Measurements from ENCODE around the gene MAN2B1. TPM values are rescaled to one million over a fixed set of nuclear protein-coding genes. Genes with fewer than 3 reads are reported as not detected.

Gene MAN2B1
- total RNA-seq, 1 donor from 2014 or later = 90.6 TPM

DNA sequence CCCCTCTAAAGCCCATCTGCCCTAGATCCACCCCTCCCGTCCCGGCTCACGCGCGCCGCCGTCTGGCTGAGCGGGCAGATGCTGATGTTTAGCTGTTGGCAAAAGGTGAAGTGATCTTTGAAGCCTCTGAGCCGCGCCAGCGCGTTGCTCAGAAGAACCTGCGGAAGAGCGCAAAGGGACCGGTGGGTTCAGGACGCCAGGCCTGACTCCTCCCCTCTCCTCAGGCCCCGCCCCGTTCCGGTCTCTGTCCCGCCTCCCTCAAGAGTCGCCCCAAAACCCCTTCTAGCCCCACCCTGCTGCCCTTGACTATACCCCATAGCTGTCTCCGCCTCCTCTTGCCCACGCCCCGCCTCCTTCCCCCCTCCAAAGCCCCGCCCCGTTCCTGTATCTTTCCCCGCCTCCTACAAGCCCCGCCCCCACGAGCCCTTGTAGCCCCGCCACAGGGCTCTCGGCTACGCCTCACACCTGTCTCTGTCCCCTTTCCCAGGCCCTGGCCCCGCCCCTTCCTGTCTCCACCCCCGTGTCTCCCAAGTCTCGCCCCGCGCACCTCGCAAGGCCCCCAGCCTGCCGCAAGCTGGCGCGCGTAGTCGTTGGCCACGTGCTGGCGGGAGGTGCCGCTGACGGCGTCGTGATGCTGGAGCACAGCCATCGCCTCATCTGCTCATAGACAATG lies 9.5 kb downstream of the MAN2B1 start:
- H3K27me3 Mint-ChIP-seq = no peaks in the 10 kb centered on the region
- H3K9me3 Mint-ChIP-seq = no peaks in the 10 kb centered on the region
- peaks cover 16% of the 10 kb centered on the region for H3K36me3 Mint-ChIP-seq
- no peak overlapping the region for H3K4me3 Mint-ChIP-seq
- no peaks in the 10 kb centered on the region for H3K4me1 Mint-ChIP-seq (ENCODE audit: unreplicated experiment)
- H3K27ac Mint-ChIP-seq = no peak overlapping the region
- TF ChIP-seq, protein P1, sequence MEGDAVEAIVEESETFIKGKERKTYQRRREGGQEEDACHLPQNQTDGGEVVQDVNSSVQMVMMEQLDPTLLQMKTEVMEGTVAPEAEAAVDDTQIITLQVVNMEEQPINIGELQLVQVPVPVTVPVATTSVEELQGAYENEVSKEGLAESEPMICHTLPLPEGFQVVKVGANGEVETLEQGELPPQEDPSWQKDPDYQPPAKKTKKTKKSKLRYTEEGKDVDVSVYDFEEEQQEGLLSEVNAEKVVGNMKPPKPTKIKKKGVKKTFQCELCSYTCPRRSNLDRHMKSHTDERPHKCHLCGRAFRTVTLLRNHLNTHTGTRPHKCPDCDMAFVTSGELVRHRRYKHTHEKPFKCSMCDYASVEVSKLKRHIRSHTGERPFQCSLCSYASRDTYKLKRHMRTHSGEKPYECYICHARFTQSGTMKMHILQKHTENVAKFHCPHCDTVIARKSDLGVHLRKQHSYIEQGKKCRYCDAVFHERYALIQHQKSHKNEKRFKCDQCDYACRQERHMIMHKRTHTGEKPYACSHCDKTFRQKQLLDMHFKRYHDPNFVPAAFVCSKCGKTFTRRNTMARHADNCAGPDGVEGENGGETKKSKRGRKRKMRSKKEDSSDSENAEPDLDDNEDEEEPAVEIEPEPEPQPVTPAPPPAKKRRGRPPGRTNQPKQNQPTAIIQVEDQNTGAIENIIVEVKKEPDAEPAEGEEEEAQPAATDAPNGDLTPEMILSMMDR (conservative IDR thresholded peaks at IDR 0.05) = no peak
- no peak for DNase-seq (ENCODE audit: extremely low spot score, unreplicated experiment)

DNA sequence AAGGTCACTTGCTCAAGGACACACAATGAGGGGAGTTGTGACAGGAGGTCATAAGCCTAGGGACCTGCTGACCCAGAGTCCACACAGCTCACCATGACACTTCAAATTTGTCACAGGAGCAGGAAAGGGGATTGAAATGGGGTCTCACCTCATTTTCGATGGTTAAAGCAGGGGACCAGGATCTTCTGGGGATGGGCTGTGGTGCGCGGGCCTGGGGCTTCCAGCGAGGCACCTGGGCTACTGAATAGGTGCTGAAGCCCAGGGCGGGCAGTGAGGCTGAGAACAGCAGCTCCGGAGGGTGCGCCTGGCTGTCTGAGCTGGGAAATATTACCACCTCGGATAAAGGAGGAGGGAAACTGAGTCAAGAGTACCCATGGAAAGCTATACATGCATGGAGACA lies 11.0 kb downstream of the MAN2B1 start:
- no peak overlapping the region for H3K27ac Mint-ChIP-seq
- H3K4me1 Mint-ChIP-seq (ENCODE audit: unreplicated experiment) = no peaks in the 10 kb centered on the region
- TF ChIP-seq, protein P1 (conservative IDR thresholded peaks at IDR 0.05) = no peak
- H3K27me3 Mint-ChIP-seq = no peaks in the 10 kb centered on the region
- no peak overlapping the region for H3K4me3 Mint-ChIP-seq
- no peaks in the 10 kb centered on the region for H3K9me3 Mint-ChIP-seq
- no peak for DNase-seq (ENCODE audit: extremely low spot score, unreplicated experiment)
- peaks cover 19% of the 10 kb centered on the region for H3K36me3 Mint-ChIP-seq

DNA sequence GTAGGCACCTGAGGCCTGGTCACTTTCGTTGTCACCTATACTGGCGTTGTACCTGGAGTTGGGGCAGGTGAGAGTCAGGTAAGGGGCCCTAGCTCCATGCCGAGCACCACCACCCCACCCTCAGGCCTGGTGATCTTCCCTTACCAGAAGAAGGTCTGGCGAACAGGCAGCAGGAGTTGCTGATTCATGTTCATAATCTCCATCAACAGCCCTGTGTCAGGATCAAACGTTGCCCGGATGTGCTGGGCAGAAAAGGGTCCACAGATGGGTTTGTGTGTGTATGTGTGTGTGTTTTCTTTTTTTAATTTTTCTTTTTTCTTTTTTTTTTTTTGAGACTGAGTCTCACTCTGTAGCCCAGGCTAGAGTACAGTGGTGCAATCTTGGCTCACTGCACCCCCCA lies 14.3 kb downstream of the MAN2B1 start:
- peaks cover 16% of the 10 kb centered on the region for H3K36me3 Mint-ChIP-seq
- no peaks in the 10 kb centered on the region for H3K4me1 Mint-ChIP-seq (ENCODE audit: unreplicated experiment)
- no peak overlapping the region for H3K4me3 Mint-ChIP-seq
- no peak overlapping the region for H3K27ac Mint-ChIP-seq
- TF ChIP-seq, protein P1 (conservative IDR thresholded peaks at IDR 0.05) = no peak
- H3K9me3 Mint-ChIP-seq = no peaks in the 10 kb centered on the region
- DNase-seq (ENCODE audit: extremely low spot score, unreplicated experiment) = no peak
- no peaks in the 10 kb centered on the region for H3K27me3 Mint-ChIP-seq

DNA sequence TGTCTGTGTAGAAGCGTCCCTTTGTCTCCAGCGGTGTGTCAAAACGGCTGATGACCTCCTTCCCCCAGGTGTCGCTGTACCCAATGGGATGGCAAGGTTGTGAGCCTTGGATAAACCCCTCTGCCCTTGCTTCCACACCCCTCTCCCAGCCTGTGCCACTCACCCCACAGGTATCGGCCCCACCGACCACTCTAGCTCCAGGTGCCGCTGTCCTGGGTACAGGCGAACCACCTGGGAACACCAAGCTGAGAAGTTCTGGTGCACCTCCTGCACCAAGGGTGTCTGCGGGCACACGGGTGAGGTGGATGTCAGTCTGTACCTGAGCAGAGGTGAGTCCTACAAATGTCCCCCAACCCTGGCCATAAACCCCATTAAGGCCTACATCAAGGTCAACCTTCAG lies 16.6 kb downstream of the MAN2B1 start:
- TF ChIP-seq, protein P1 (conservative IDR thresholded peaks at IDR 0.05) = no peak

DNA sequence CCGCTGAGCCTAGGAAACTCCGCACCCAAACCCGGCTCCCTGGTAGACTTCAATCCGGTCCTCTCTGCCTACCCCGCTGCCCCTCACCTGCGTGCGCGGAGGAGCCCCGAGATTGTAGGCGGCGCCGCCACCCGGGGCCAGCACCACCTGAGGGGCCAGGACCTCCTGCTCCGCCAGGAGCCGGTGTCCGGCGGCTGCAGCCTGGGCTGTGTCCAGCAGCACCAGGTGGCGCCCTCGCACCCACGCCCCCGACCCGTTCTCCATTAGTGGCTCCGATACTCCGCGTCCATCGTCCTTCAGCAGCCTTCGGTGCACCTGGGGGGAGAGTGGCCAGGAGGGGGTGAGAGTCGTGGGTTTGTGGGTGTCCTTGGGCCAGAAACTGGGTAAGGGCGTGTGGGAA lies 18.5 kb downstream of the MAN2B1 start:
- no peak for DNase-seq (ENCODE audit: extremely low spot score, unreplicated experiment)
- Mint-ChIP-seq H3K27ac (no peak overlapping the region), H3K36me3 (peaks cover 3% of the 10 kb centered on the region), H3K4me1 (ENCODE audit: unreplicated experiment) (no peaks in the 10 kb centered on the region), H3K9me3 (no peaks in the 10 kb centered on the region), H3K27me3 (no peaks in the 10 kb centered on the region), H3K4me3 (no peak overlapping the region)
- TF ChIP-seq, protein P1 (conservative IDR thresholded peaks at IDR 0.05) = no peak

More for the DNA sequence above, 16.6 kb downstream of the MAN2B1 start:
- Mint-ChIP-seq H3K9me3 (no peaks in the 10 kb centered on the region), H3K27me3 (no peaks in the 10 kb centered on the region), H3K4me3 (no peak overlapping the region), H3K36me3 (peaks cover 4% of the 10 kb centered on the region), H3K4me1 (ENCODE audit: unreplicated experiment) (no peaks in the 10 kb centered on the region), H3K27ac (no peak overlapping the region)
- DNase-seq (ENCODE audit: extremely low spot score, unreplicated experiment) = no peak
